Measurements from ENCODE around the gene SMIM1.

The SMIM1 gene

DNA sequence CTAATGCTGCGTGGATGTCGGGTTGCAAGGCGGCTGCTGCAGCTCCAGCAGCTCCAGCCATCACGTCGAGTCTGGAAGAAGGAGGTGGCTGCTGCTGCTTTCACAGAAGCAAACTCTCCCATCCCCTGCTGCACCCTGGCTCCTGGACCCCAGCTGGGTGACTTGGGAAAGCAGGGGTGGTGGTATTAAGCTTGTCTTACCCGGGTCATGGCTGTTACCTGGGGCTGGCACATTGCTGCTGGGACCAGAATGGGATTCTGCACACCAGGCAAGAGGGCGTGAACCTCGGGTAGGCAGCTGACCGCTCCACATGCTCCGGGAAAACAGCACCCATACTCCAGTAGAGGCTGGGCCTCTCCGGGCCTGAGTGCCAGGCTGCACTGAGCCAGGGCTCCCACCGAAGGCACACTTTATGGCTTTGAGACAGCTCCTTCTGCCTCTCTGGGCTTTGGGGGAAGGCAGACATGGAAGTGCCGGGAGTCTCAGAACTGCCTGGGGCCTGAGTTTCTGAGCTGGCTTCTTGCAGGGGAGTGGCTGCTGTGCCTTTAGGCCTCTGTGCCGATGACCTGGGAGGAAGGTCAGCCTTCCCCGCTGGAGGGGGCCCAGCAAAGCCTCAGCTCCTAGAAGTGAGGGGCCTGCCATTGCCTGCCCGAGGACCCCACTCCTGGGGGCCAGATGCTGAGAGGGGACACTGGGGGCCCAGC is 1.2 kb downstream of the SMIM1 start:
- no CpG with 5 or more reads among the region's 16 CpGs for WGBS, 2 donors (ENCODE audit: extremely low coverage in 2 of 2, insufficient read length in 2 of 2, insufficient replicate concordance in 1 of 2)
- Histone ChIP-seq H3K27ac (replicated peaks; ENCODE audit: low read length) (no peak overlapping the region), H3K4me1 (ENCODE audit: control insufficient read depth in 2 of 2, insufficient read depth in 1 of 2, low read depth in 1 of 2, low read length in 2 of 2) (peaks cover 19 to 43% of the 10 kb centered on the region in 2 donors), H2BK15ac (ENCODE audit: low read length) (peak overlapping the region; percentile 92), H3K9ac (ENCODE audit: low read depth, low read length, poor library complexity) (no peak overlapping the region), H2BK120ac (ENCODE audit: low read depth, low read length) (no peak overlapping the region), H3K14ac (ENCODE audit: low read length) (peak overlapping the region; percentile 56), H3K4ac (ENCODE audit: low read length) (no peak overlapping the region), H3K18ac (ENCODE audit: low read length) (peak overlapping the region; percentile 71), H3K27me3 (ENCODE audit: control insufficient read depth in 3 of 3, insufficient read depth in 3 of 3, low read depth in 1 of 3, low read length in 3 of 3) (peaks cover 0 to 10% (median 0%) of the 10 kb centered on the region in 3 experiments), H4K8ac (ENCODE audit: low read depth, low read length) (peak overlapping the region; percentile 82), H4K91ac (ENCODE audit: low read depth, low read length, poor library complexity) (no peak overlapping the region), H2BK12ac (ENCODE audit: low read length) (peak overlapping the region; percentile 58), H2AK5ac (ENCODE audit: low read depth, low read length) (peak overlapping the region; percentile 97), H3K79me1 (ENCODE audit: low read depth, low read length) (peaks cover 6% of the 10 kb centered on the region), H2BK5ac (ENCODE audit: low read length) (peak overlapping the region; percentile 13), H2AFZ (ENCODE audit: low read length) (no peak overlapping the region), H3K4me3 (ENCODE audit: low read length in 2 of 2) (no peak overlapping the region), H3K4me2 (ENCODE audit: insufficient read depth, low read length, poor library complexity, severe bottlenecking) (no peak overlapping the region), H3K9me3 (replicated peaks in 1 of 2; ENCODE audit: control insufficient read depth in 2 of 2, insufficient read depth in 1 of 2, low read depth in 1 of 2, low read length in 2 of 2) (no peaks in the 10 kb centered on the region), H3K36me3 (replicated peaks in 1 of 2; ENCODE audit: control insufficient read depth in 2 of 2, insufficient read depth in 2 of 2, low read length in 2 of 2) (peaks cover 0 to 4% of the 10 kb centered on the region in 2 donors), H3K23ac (ENCODE audit: low read depth, low read length, poor library complexity) (peak overlapping the region; percentile 98)
- DNase-seq (ENCODE audit: low spot score): no peak

DNA sequence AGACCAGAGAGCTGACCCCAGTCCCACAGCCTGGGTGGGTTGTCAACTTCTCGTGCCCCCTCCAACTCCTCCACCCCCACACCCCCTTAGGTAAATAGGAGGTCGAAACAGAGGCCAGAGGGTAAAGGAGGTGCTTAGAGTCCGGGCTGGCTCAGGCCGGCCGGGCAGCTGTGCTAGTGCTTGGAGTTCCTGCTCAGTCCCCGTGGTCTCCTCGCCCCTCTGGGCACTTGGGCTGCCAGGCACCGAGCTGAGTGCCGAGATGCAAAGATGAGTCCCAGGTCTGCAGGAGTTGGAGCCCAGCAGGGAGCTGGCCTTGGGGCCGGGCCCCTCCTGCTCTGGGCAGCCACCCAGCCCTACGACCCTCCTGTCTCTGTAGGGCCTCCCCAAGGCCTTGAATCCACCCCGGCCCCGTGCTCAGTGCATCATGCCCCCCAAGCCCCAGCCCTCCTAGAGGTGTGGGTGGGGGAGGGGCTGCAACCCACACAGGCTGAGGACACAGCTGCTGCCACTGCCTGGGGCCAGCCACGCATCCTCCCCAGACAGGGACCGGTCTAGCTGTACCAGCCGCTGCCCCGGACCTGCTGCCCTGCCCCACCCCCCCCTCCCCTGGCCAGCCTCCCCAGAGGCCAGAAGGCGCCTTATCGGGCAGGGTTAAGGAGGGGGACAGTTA is 1.9 kb downstream of the SMIM1 start:
- H3K4ac ChIP-seq (ENCODE audit: low read length): no peak overlapping the region
- H3K79me1 ChIP-seq (ENCODE audit: low read depth, low read length): peaks cover 6% of the 10 kb centered on the region
- no peak overlapping the region for H3K4me2 ChIP-seq (ENCODE audit: insufficient read depth, low read length, poor library complexity, severe bottlenecking)
- no peak overlapping the region for H3K14ac ChIP-seq (ENCODE audit: low read length)
- no peaks in the 10 kb centered on the region for H3K9me3 ChIP-seq (replicated peaks in 1 of 2; ENCODE audit: control insufficient read depth in 2 of 2, insufficient read depth in 1 of 2, low read depth in 1 of 2, low read length in 2 of 2)
- WGBS, 2 donors (ENCODE audit: extremely low coverage in 2 of 2, insufficient read length in 2 of 2, insufficient replicate concordance in 1 of 2): no CpG with 5 or more reads among the region's 19 CpGs
- H3K9ac ChIP-seq (ENCODE audit: low read depth, low read length, poor library complexity): no peak overlapping the region
- peak overlapping the region; percentile 98 for H3K23ac ChIP-seq (ENCODE audit: low read depth, low read length, poor library complexity)
- no peak overlapping the region for H3K27ac ChIP-seq (replicated peaks; ENCODE audit: low read length)
- H2AFZ ChIP-seq (ENCODE audit: low read length): no peak overlapping the region
- peak overlapping the region; percentile 71 for H3K18ac ChIP-seq (ENCODE audit: low read length)
- H3K4me3 ChIP-seq (ENCODE audit: low read length in 2 of 2): no peak overlapping the region
- no peak overlapping the region for H2BK5ac ChIP-seq (ENCODE audit: low read length)
- no peak overlapping the region for H4K8ac ChIP-seq (ENCODE audit: low read depth, low read length)
- H3K36me3 ChIP-seq (replicated peaks in 1 of 2; ENCODE audit: control insufficient read depth in 2 of 2, insufficient read depth in 2 of 2, low read length in 2 of 2): peaks cover 6 to 11% of the 10 kb centered on the region in 2 donors
- H2BK120ac ChIP-seq (ENCODE audit: low read depth, low read length): no peak overlapping the region
- H2BK15ac ChIP-seq (ENCODE audit: low read length): peak overlapping the region; percentile 92
- peaks cover 0 to 10% (median 0%) of the 10 kb centered on the region in 3 experiments for H3K27me3 ChIP-seq (ENCODE audit: control insufficient read depth in 3 of 3, insufficient read depth in 3 of 3, low read depth in 1 of 3, low read length in 3 of 3)
- peak overlapping the region; percentile 97 for H2AK5ac ChIP-seq (ENCODE audit: low read depth, low read length)
- H2BK12ac ChIP-seq (ENCODE audit: low read length): no peak overlapping the region
- peaks cover 19 to 43% of the 10 kb centered on the region in 2 donors for H3K4me1 ChIP-seq (ENCODE audit: control insufficient read depth in 2 of 2, insufficient read depth in 1 of 2, low read depth in 1 of 2, low read length in 2 of 2)
- no peak for DNase-seq (ENCODE audit: low spot score)
- H4K91ac ChIP-seq (ENCODE audit: low read depth, low read length, poor library complexity): no peak overlapping the region

DNA sequence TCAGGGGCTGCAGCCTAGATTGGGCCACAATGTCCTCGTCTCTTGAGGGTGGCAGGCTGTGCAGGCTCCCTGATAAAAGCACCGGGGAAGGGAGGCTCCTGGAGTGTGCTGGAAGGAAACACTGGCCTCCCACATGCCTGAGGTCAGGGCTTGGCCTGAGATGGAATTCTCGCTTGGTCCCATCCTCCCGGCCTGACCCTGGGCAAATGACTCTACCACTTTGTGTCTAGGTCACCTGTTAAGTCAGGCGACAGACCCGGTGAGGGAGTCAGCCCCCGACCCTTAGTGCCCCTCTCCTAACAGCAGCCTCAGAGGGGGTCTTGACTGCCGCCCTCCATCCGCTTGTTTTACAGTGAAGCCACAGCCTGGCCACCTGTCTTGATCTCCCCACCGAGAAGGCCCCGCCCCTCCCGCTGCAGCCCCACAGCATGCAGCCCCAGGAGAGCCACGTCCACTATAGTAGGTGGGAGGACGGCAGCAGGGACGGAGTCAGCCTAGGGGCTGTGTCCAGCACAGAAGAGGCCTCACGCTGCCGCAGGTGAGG is 2.5 kb downstream of the SMIM1 start:
- Histone ChIP-seq H3K79me1 (ENCODE audit: low read depth, low read length) (peaks cover 6% of the 10 kb centered on the region), H3K9ac (ENCODE audit: low read depth, low read length, poor library complexity) (peak overlapping the region; percentile 67), H2AFZ (ENCODE audit: low read length) (peak overlapping the region; percentile 77), H3K4me1 (ENCODE audit: control insufficient read depth in 2 of 2, insufficient read depth in 1 of 2, low read depth in 1 of 2, low read length in 2 of 2) (peaks cover 19 to 43% of the 10 kb centered on the region in 2 donors), H3K4me2 (ENCODE audit: insufficient read depth, low read length, poor library complexity, severe bottlenecking) (no peak overlapping the region), H4K8ac (ENCODE audit: low read depth, low read length) (peak overlapping the region; percentile 30), H4K91ac (ENCODE audit: low read depth, low read length, poor library complexity) (peak overlapping the region; percentile 46), H3K18ac (ENCODE audit: low read length) (peak overlapping the region; percentile 83), H3K4ac (ENCODE audit: low read length) (peak overlapping the region; percentile 55), H3K27ac (replicated peaks; ENCODE audit: low read length) (no peak overlapping the region), H2BK5ac (ENCODE audit: low read length) (peak overlapping the region; percentile 87), H3K27me3 (ENCODE audit: control insufficient read depth in 3 of 3, insufficient read depth in 3 of 3, low read depth in 1 of 3, low read length in 3 of 3) (peaks cover 0 to 10% (median 0%) of the 10 kb centered on the region in 3 experiments), H2AK5ac (ENCODE audit: low read depth, low read length) (peak overlapping the region; percentile 97), H2BK120ac (ENCODE audit: low read depth, low read length) (no peak overlapping the region), H3K14ac (ENCODE audit: low read length) (peak overlapping the region; percentile 38), H3K4me3 (ENCODE audit: low read length in 2 of 2) (no peak overlapping the region), H3K23ac (ENCODE audit: low read depth, low read length, poor library complexity) (peak overlapping the region; percentile 98), H2BK15ac (ENCODE audit: low read length) (peak overlapping the region; percentile 92), H2BK12ac (ENCODE audit: low read length) (peak overlapping the region; percentile 94), H3K9me3 (replicated peaks in 1 of 2; ENCODE audit: control insufficient read depth in 2 of 2, insufficient read depth in 1 of 2, low read depth in 1 of 2, low read length in 2 of 2) (no peaks in the 10 kb centered on the region), H3K36me3 (replicated peaks in 1 of 2; ENCODE audit: control insufficient read depth in 2 of 2, insufficient read depth in 2 of 2, low read length in 2 of 2) (peaks cover 11 to 17% of the 10 kb centered on the region in 2 donors)
- no peak for DNase-seq (ENCODE audit: low spot score)
- no CpG with 5 or more reads among the region's 17 CpGs for WGBS, 2 donors (ENCODE audit: extremely low coverage in 2 of 2, insufficient read length in 2 of 2, insufficient replicate concordance in 1 of 2)

All from neuronal stem cell (in vitro differentiated cells).